A549 (cell line): ENCODE data around the gene QPCT.

ENCODE experiments used
- MAFK ChIP-seq: fragments of 450-650 bp; IDR thresholded peaks from 2 replicates; pipeline ENCODE4 v1.6.1; 2014; ENCODE audit not compliant: partially characterized antibody
- TF ChIP-seq, protein P1 (sequence below): fragments of >200 bp; sonication (Bioruptor Twin); formaldehyde crosslinking; IDR thresholded peaks from 3 replicates; pipeline ENCODE4 v1.5.1; 2016

DNA sequence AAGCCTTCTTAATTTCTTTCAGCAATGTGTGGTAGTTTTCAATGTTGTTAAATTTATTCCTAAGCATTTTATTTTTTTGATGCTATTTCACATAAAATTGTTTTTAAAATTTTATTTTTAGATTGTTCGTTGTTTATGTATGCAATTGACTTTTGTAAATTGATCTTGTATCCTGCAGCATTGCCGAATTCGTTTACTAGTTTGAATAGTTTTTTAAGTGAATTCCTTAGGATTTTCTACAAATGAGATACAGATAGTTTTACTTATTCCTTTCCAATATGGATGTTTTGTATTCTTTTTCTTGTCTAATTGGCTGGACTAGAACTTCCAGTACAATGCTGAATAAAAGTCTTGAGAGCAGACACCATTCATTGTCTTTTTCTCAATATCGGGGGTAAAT lies 55.6 kb downstream of the QPCT start:
- TF ChIP-seq, protein P1, sequence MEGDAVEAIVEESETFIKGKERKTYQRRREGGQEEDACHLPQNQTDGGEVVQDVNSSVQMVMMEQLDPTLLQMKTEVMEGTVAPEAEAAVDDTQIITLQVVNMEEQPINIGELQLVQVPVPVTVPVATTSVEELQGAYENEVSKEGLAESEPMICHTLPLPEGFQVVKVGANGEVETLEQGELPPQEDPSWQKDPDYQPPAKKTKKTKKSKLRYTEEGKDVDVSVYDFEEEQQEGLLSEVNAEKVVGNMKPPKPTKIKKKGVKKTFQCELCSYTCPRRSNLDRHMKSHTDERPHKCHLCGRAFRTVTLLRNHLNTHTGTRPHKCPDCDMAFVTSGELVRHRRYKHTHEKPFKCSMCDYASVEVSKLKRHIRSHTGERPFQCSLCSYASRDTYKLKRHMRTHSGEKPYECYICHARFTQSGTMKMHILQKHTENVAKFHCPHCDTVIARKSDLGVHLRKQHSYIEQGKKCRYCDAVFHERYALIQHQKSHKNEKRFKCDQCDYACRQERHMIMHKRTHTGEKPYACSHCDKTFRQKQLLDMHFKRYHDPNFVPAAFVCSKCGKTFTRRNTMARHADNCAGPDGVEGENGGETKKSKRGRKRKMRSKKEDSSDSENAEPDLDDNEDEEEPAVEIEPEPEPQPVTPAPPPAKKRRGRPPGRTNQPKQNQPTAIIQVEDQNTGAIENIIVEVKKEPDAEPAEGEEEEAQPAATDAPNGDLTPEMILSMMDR: no peak
- TF ChIP-seq MAFK: no peak
